ENCODE results near the gene TPSB2.

Gene TPSB2

DNA sequence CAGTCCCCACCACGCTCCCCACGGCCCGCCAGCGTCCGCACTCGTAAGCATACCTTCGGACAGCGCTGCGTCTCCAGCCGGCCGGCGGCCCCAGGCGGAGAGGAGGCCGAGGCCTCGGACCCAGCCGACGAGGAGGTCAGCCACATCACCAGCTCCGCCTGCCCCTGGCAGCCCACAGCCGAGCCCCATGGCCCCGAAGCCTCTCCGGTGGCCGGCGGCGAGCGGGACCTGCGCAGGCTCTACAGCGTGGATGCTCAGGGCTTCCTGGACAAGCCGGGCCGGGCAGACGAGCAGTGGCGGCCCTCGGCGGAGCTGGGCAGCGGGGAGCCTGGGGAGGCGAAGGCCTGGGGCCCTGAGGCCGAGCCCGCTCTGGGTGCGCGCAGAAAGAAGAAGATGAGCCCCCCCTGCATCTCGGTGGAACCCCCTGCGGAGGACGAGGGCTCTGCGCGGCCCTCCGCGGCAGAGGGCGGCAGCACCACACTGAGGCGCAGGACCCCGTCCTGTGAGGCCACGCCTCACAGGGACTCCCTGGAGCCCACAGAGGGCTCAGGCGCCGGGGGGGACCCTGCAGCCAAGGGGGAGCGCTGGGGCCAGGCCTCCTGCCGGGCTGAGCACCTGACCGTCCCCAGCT lies 9.8 kb downstream of the TPSB2 start:
- no peak for DNase-seq (ENCODE audit: low read depth in 2 of 2)

- DNase-seq (ENCODE audit: low read depth in 2 of 2): no peak
These were observed 10.9 kb downstream of the TPSB2 start for GRCh38 chr16:1218930-1219611.

DNA sequence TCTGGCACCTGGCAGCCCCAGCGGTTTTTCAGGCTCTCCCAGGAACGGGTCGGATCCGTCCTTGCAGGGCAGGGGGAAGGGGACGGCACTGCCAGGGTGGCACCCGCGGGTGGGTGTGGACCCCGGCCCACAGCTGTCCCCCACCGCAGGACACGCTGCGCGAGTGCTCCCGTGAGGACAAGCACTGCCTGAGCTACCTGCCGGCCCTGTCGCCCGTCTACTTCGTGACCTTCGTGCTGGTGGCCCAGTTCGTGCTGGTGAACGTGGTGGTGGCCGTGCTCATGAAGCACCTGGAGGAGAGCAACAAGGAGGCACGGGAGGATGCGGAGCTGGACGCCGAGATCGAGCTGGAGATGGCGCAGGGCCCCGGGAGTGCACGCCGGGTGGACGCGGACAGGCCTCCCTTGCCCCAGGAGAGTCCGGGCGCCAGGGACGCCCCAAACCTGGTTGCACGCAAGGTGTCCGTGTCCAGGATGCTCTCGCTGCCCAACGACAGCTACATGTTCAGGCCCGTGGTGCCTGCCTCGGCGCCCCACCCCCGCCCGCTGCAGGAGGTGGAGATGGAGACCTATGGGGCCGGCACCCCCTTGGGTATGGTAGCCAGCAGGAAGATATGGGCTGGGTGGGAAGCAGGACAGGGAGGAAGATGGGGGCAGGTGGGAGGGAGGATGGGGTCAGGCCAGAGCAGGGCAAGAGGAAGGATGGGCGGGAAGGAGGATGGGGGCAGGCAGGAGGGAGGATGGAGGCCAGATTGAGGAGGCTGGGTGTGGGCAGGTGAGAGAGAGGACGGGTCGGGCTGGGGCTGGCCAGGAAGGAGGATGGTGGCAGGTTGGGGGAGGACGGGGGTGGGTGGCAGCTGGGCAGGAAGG lies 11.7 kb downstream of the TPSB2 start:
- DNase-seq (ENCODE audit: low read depth in 2 of 2): no peak

DNA sequence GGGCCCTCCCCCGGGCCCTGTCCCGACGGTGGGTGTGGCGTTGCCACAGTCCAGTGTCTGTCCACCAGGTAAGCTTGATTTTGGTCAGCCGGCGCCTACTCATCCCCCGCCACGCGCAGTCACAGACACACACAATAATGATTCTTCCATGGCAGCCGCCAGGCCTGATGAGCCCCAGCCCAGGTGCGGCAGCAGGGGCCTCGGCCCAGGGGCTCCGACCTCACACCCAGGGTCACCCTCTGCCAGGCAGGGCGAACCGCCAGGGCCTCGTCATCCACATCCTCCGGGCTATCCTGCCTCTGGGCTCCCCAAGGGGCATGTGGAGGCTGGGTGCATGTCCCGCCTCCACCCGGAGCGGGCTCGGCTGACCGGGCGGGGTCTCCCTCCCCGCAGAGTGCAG lies 12.5 kb downstream of the TPSB2 start:
- no peak for DNase-seq (ENCODE audit: low read depth in 2 of 2)

DNA sequence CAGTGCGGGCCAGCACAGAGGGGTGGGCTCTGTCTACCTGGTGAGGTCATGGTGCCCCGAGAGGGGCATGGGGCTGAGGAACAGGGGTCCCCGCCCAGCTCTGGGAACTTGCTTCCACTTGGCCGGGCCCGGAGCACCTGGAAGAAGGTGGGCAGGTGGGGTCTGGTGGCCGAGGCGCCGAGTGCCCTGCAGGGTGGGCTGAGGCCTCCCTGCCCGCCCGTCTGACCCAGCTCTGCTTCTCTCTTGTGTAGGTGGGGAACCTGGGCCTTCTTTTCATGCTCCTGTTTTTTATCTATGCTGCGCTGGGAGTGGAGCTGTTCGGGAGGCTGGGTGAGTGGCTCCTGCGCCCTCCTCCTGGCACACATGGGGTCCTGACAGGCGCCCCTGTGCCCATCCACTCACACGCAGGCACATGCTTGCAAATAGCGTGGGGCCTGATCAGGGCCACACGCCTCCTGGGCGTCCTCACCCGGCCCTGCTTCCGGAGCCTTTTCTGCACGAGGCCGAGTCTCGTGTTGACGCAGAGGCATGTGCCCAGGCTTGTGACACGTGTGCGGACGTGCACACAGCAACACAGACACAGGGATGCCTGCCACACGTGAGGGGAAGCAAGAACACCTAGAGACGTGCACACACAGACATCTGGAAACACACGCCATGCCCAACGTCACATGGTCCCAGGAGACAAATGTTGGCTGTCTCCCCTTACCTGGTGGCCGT lies 13.1 kb downstream of the TPSB2 start:
- DNase-seq (ENCODE audit: low read depth in 2 of 2): no peak

DNA sequence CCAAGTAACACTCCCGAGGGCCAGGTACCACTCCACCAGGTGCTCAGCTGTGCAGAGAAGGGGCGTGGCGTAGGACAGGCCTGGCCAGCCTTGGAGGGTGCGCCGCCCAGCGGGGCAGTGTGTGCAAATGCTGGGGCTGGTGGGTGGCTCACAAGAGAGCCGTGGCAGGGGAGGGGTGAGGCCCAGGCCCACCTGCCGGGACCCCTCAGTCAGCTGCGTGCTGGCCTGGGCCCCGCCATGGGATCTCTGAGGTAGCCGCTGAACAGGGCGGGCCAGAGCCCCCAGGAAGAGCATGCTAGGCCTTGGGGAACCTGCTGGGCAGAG lies 13.7 kb downstream of the TPSB2 start:
- DNase-seq (ENCODE audit: low read depth in 2 of 2): no peak

- DNase-seq (ENCODE audit: low read depth in 2 of 2): no peak
These were observed 14.2 kb downstream of the TPSB2 start for GRCh38 chr16:1215574-1216295.

- no peak for DNase-seq (ENCODE audit: low read depth in 2 of 2)
These were observed 15.3 kb downstream of the TPSB2 start for GRCh38 chr16:1214719-1215118.

- DNase-seq (ENCODE audit: low read depth in 2 of 2): no peak
These were observed 16.1 kb downstream of the TPSB2 start for GRCh38 chr16:1213796-1214372.

- no peak for DNase-seq (ENCODE audit: low read depth in 2 of 2)
These were observed 16.8 kb downstream of the TPSB2 start for GRCh38 chr16:1213231-1213630.

GRCh38 chr16:1212616-1213194 lies 17.3 kb downstream of the TPSB2 start:
- no peak for DNase-seq (ENCODE audit: low read depth in 2 of 2)

DNA sequence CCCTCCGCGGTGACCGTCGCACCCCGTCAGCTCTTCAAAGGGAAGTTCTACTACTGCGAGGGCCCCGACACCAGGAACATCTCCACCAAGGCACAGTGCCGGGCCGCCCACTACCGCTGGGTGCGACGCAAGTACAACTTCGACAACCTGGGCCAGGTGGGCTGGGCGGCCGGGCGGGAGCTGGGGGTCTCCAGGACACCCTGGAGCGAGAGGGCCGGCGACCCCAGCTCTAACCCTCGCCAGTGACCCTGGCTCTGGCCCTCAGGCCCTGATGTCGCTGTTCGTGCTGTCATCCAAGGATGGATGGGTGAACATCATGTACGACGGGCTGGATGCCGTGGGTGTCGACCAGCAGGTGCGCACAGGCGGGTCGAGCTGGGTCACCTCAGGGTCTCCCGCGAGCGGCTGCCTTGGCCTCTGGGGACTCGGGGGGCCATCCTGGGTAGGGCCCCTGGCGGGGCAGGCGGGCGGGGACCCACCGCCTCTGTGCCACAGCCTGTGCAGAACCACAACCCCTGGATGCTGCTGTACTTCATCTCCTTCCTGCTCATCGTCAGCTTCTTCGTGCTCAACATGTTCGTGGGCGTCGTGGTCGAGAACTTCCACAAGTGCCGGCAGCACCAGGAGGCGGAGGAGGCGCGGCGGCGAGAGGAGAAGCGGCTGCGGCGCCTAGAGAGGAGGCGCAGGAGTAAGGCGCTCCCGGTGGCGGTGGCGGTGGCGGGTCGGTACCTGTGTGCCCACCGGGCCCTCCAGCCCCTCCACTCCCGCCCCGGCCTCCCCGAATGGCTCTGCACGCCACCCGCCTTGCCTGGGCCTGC lies 18.3 kb downstream of the TPSB2 start:
- no peak for DNase-seq (ENCODE audit: low read depth in 2 of 2)

DNA sequence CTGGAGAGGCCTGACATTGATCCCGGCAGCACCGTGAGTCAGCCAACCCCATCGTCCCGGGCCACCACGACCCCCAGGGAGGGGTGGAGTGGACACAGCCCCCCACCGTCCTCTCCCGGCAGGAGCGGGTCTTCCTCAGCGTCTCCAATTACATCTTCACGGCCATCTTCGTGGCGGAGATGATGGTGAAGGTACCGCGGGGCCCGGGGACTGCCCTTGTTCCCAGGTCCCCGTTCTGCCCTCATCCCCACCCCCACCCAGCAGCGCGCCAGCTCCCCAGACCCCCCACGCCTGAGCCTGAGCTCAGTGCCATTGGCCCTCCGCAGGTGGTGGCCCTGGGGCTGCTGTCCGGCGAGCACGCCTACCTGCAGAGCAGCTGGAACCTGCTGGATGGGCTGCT lies 19.5 kb downstream of the TPSB2 start:
- DNase-seq (ENCODE audit: low read depth in 2 of 2): no peak

- no peak for DNase-seq (ENCODE audit: low read depth in 2 of 2)
These were observed 20.9 kb downstream of the TPSB2 start for GRCh38 chr16:1209081-1209480.

DNA sequence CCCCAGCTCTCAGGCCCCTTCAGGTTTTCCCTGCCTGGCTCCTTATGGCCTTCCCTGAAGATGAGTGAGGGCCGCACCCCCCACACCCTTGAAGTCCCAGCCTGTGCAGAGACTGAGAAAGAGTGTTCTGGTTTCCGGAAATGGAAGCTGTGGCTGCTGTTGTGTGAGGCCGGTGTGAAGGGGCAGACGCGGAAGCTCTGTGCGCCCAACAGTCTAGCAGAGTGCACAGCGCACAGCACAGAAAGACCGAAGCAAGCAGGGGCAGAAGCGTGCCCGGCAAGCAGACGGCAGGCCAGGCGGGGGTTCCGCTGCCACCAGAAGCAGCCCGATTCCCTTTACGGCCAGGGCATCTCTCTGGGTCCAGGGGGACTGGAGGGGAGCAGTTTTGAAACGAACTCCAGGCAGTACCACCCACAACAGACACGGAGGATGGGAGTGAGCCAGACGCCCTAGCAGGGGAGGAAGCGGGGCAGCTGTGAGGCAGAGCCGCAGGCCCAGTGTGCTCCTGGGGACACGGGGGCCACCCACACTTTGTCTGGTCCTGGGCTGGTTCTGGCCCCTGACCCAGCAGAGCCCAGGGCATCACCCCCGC lies 21.6 kb downstream of the TPSB2 start:
- no peak for DNase-seq (ENCODE audit: low read depth in 2 of 2)

GRCh38 chr16:1206786-1207185 lies 23.2 kb downstream of the TPSB2 start:
- DNase-seq (ENCODE audit: low read depth in 2 of 2): no peak

GRCh38 chr16:1206326-1206725 lies 23.7 kb downstream of the TPSB2 start:
- DNase-seq (ENCODE audit: low read depth in 2 of 2): no peak

DNA sequence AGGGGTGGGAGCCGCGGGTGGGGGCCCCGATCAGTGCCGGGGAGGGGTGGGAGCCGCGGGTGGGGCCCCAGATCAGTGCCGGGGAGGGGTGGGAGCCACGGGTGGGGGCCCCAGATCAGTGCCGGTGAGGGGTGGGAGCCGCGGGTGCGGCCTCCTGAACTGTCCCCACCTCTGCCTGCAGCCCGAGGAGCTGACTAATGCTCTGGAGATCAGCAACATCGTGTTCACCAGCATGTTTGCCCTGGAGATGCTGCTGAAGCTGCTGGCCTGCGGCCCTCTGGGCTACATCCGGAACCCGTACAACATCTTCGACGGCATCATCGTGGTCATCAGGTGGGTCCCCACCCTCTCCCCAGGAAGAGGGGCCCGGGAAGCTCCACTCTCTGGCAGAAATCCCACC lies 25.1 kb downstream of the TPSB2 start:
- no peak for DNase-seq (ENCODE audit: low read depth in 2 of 2)

DNA sequence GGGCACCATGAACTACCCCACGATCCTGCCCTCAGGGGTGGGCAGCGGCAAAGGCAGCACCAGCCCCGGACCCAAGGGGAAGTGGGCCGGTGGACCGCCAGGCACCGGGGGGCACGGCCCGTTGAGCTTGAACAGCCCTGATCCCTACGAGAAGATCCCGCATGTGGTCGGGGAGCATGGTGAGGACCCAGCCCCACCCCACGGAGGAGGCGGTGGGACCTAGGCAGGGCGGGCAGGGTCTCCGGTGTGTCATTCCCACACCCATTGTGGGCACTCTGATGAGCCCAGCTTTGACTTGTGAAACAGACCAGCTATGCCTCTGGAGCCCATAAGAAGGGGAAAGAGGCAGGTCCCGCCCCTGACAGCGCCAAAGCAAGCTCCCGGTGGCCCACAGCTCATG lies 27.7 kb downstream of the TPSB2 start:
- no peak for DNase-seq (ENCODE audit: low read depth in 2 of 2)

DNA sequence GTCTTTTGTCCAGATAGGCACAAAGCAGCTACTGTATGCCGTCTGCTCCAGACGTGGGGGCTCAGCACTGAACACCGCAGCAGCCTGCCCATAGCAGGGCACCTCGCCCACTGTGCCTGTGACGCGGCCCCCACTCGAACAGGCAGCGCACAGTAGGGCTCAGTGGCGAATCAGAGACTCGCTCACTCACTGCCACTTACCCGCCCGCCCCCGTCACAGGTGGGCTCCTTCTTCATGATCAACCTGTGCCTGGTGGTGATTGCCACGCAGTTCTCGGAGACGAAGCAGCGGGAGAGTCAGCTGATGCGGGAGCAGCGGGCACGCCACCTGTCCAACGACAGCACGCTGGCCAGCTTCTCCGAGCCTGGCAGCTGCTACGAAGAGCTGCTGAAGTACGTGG lies 28.5 kb downstream of the TPSB2 start:
- no peak for DNase-seq (ENCODE audit: low read depth in 2 of 2)
